Hepatocyte (in vitro differentiated cells): ENCODE measurements around the gene TIFAB. TPM values are rescaled to one million over a fixed set of nuclear protein-coding genes. Genes with fewer than 3 reads are reported as not detected.

ENCODE experiments used
- DNase-seq: peaks from one replicate; pipeline ENCODE4 v3.0.0-alpha.2; 2016; ENCODE audit warnings: low spot score
- H2AFZ ChIP-seq: fragments of 200-600 bp; sonication (generic); 2 replicates; pipeline ENCODE4 v1.6.0; 2016; ENCODE audit warnings: antibody characterized with exemption, mild to moderate bottlenecking
- H3K27ac ChIP-seq: fragments of 200-600 bp; sonication (generic); 2 replicates; pipeline ENCODE4 v1.5.1; 2016; ENCODE audit warnings: mild to moderate bottlenecking
- H3K27me3 ChIP-seq: fragments of 200-600 bp; sonication (generic); 2 replicates; pipeline ENCODE4 v1.6.1; 2016
- H3K36me3 ChIP-seq: fragments of 200-600 bp; sonication (generic); replicated peaks from 2 replicates; pipeline ENCODE4 v1.5.1; 2016; ENCODE audit warnings: low read depth; ENCODE audit not compliant: insufficient read depth
- H3K4me1 ChIP-seq: fragments of 200-600 bp; sonication (generic); 2 replicates; pipeline ENCODE4 v1.5.1; 2016; ENCODE audit warnings: mild to moderate bottlenecking, moderate library complexity; ENCODE audit not compliant: insufficient read depth
- H3K4me2 ChIP-seq: fragments of 200-600 bp; sonication (generic); 2 replicates; pipeline ENCODE4 v1.6.0; 2016
- H3K4me3 ChIP-seq: fragments of 200-600 bp; sonication (generic); 2 replicates; pipeline ENCODE4 v1.5.1; 2016; ENCODE audit warnings: mild to moderate bottlenecking
- H3K79me2 ChIP-seq: fragments of 200-600 bp; sonication (generic); 2 replicates; pipeline ENCODE4 v1.6.0; 2017; ENCODE audit warnings: mild to moderate bottlenecking
- H3K9me2 ChIP-seq: fragments of 200-600 bp; sonication (generic); replicated peaks from 2 replicates; pipeline ENCODE4 v1.6.0; 2017; ENCODE audit warnings: mild to moderate bottlenecking; ENCODE audit not compliant: insufficient read depth
- H3K9me3 ChIP-seq: fragments of 200-600 bp; sonication (generic); 2 replicates; pipeline ENCODE4 v1.5.1; 2016; ENCODE audit warnings: low read depth, mild to moderate bottlenecking
- H4K20me1 ChIP-seq: fragments of 200-600 bp; sonication (generic); 2 replicates; pipeline ENCODE4 v1.6.0; 2016; ENCODE audit warnings: mild to moderate bottlenecking; ENCODE audit not compliant: insufficient read depth, poor library complexity, severe bottlenecking
- EZH2 ChIP-seq: fragments of 200-600 bp; sonication (generic); IDR thresholded peaks from 2 replicates; pipeline ENCODE4 v1.6.1; 2016; ENCODE audit warnings: antibody characterized with exemption, mild to moderate bottlenecking, borderline replicate concordance
- EZH2phosphoT487 ChIP-seq: fragments of 200-600 bp; sonication (generic); IDR thresholded peaks from one replicate; pipeline ENCODE4 v1.6.1; 2018; ENCODE audit warnings: antibody characterized with exemption, mild to moderate bottlenecking, low read depth, moderate library complexity; ENCODE audit not compliant: unreplicated experiment, severe bottlenecking
- WGBS: methylation state at CpG from one replicate; pipeline ENCODE4 v1.1.6; 2016; ENCODE audit warnings: low lambda C conversion rate; ENCODE audit errors: missing lambda C conversion rate; 5-methylcytosine and 5-hydroxymethylcytosine counted together
- polyA plus RNA-seq: library from polyadenylated mRNA; unstranded; fragments of >200 nt; fragmentation: Nextera tagmentation; extraction: Ambion mirVana; gene quantifications from 2 replicates; pipeline ENCODE4 v1.2.1, GENCODE V29; 2016
- total RNA-seq: library from RNA; depleted of rRNA; stranded (reverse); fragments of >200 nt; gene quantifications from 2 replicates; pipeline ENCODE4 v1.2.3, GENCODE V29; 2014
- TF ChIP-seq, protein P1 (sequence below): fragments of 200-600 bp; sonication (generic); IDR thresholded peaks from 2 replicates; pipeline ENCODE4 v1.5.1; 2016; ENCODE audit warnings: antibody characterized with exemption, mild to moderate bottlenecking; ENCODE audit not compliant: poor library complexity

TIFAB gene
- total and polyA plus RNA-seq, 2 experiments from 2014 or later: not detected

DNA sequence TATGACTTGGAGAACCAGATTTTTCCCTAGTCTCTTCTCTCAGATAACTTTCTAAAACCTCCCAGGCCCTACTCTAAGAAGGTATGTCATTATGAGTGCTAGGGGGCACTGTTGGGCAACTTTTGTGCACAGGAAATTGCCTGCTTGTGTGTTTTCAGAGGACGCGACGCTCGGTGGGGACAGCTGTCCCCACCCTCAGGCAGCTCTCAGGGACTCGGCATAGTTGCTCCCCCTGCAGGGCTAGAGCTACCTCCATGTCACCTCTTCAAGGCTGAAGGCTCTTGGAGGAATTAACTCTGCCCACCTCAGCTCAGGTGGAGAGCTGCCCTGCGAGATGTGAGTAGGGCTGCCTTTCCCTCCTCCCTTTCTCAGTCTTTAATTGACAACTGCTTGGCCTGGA lies 10.2 kb upstream of the TIFAB start:
- Histone ChIP-seq H3K27ac (no peak overlapping the region), H3K9me3 (no peaks in the 10 kb centered on the region), H3K36me3 (no peaks in the 10 kb centered on the region), H2AFZ (no peak overlapping the region), H3K4me3 (no peak overlapping the region), H3K27me3 (peaks cover 42% of the 10 kb centered on the region), H4K20me1 (no peaks in the 10 kb centered on the region), H3K79me2 (no peaks in the 10 kb centered on the region), H3K9me2 (no peaks in the 10 kb centered on the region), H3K4me1 (no peaks in the 10 kb centered on the region), H3K4me2 (no peak overlapping the region)
- 20% methylated on average over 6 of the region's 6 CpGs for WGBS
- TF ChIP-seq, protein P1, sequence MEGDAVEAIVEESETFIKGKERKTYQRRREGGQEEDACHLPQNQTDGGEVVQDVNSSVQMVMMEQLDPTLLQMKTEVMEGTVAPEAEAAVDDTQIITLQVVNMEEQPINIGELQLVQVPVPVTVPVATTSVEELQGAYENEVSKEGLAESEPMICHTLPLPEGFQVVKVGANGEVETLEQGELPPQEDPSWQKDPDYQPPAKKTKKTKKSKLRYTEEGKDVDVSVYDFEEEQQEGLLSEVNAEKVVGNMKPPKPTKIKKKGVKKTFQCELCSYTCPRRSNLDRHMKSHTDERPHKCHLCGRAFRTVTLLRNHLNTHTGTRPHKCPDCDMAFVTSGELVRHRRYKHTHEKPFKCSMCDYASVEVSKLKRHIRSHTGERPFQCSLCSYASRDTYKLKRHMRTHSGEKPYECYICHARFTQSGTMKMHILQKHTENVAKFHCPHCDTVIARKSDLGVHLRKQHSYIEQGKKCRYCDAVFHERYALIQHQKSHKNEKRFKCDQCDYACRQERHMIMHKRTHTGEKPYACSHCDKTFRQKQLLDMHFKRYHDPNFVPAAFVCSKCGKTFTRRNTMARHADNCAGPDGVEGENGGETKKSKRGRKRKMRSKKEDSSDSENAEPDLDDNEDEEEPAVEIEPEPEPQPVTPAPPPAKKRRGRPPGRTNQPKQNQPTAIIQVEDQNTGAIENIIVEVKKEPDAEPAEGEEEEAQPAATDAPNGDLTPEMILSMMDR: peak; percentile 58
- TF ChIP-seq EZH2phosphoT487: no peak
- peak; percentile 78 for DNase-seq

DNA sequence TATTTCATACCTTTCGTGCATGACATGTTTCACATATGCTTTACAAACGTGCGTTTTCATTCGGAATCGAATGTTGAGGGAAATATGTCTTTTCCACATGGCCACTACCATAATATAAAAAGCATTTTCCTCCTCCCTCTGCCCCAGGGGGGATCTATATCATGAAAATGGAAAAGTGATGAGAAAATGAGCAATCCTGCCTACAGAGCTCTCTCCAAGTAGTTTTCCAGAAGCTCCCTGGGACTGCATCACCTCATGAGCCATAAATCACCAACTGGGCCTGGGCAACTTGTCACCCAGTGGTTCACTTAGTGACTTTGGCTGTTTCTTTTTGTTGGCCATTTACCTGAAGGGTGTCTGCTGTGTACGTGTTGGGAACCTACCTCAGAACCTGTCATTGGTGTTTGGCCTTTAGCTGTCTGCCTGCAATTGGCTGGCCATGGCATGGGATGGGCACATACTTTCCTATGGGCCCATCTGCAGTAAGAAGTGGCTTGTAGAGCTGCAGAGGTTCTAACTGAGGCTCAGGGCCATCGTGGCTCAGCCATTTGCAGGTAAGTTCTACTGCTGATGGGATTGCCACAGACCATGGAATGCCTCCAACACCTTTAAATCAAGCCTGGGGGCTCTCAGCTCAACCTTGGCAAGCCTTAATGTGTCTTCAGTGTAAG lies 9.5 kb upstream of the TIFAB start:
- TF ChIP-seq EZH2 (no peak), EZH2phosphoT487 (no peak)
- TF ChIP-seq, protein P1: no peak
- H2AFZ ChIP-seq: no peak overlapping the region

DNA sequence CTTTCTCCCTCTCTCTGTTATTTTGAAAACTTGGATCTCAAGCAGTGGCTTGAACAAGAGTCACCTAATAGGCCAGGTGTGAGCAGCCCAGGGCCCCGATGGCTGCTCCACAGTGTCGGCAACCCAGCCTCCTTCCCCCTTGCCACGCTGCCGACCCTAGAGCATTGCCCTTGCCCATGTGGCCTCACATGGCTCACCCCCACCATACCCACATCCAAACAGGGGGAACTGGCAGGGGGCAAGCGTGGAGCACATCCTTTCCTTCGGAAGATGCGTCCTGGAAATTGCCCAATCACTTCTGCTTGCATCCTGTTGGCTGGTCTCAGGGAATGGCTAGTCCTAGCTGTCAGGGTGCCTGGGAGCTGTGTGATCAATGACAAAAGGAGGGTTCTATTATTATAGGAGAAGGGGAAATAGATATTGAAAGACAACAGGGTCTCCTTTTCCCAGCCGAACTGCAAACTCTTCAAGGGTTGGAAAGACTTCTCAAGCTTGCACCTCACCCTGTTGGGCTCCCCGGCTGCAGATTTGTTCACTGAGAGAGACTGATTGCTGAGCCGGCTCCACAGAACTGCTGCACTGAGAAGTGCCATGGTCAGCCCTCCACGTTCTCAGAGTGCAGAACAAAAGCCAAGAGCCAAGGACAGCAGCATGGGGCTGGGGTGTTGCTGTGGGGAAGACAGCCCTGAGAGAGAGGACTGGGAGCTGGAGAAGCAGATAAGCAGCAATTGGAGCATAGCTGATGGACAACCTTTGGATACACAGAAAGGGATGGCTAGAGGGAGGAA lies 8.3 kb upstream of the TIFAB start:
- Histone ChIP-seq H3K79me2 (no peaks in the 10 kb centered on the region), H3K9me2 (no peaks in the 10 kb centered on the region), H3K4me2 (no peak overlapping the region), H2AFZ (no peak overlapping the region), H3K27me3 (peaks cover 26% of the 10 kb centered on the region), H3K36me3 (no peaks in the 10 kb centered on the region), H3K27ac (no peak overlapping the region), H3K9me3 (no peaks in the 10 kb centered on the region), H4K20me1 (no peaks in the 10 kb centered on the region), H3K4me1 (no peaks in the 10 kb centered on the region), H3K4me3 (no peak overlapping the region)
- 82% methylated on average over 11 of the region's 11 CpGs for WGBS
- DNase-seq: no peak
- TF ChIP-seq, protein P1: no peak
- TF ChIP-seq EZH2 (no peak), EZH2phosphoT487 (no peak)

More for the DNA sequence above, 9.5 kb upstream of the TIFAB start:
- 86% methylated on average over 7 of the region's 7 CpGs for WGBS
- no peaks in the 10 kb centered on the region for H3K79me2 ChIP-seq
- no peak overlapping the region for H3K4me3 ChIP-seq
- H3K9me2 ChIP-seq: no peaks in the 10 kb centered on the region
- no peaks in the 10 kb centered on the region for H3K4me1 ChIP-seq
- H3K36me3 ChIP-seq: no peaks in the 10 kb centered on the region
- H3K9me3 ChIP-seq: no peaks in the 10 kb centered on the region
- no peak for DNase-seq
- H4K20me1 ChIP-seq: no peaks in the 10 kb centered on the region
- H3K27ac ChIP-seq: no peak overlapping the region
- H3K27me3 ChIP-seq: peaks cover 35% of the 10 kb centered on the region
- H3K4me2 ChIP-seq: no peak overlapping the region
